DMS53 treated with DMSO at 0.1 percent for 48 hours (cell line): ENCODE results near the gene SPPL3.
"Not testable (repeated sequence)": the region's sequence is repeated elsewhere in the genome, so short reads cannot be mapped to it uniquely, and the experiment has no call there.

Experiments used
- DNase-seq: peaks from one replicate; lab custom pipeline; 2025; ENCODE audit not compliant: unreplicated experiment; lab: John Stamatoyannopoulos, UW

SPPL3 gene

GRCh38 chr12:120821878-120822277 is 82.3 kb downstream of the SPPL3 start:
- no peak for DNase-seq

GRCh38 chr12:120820884-120821510 is 83.2 kb downstream of the SPPL3 start:
- no peak for DNase-seq

GRCh38 chr12:120818416-120818815 is 85.7 kb downstream of the SPPL3 start:
- no peak for DNase-seq

GRCh38 chr12:120817559-120818330 is 86.4 kb downstream of the SPPL3 start:
- no peak for DNase-seq

- no peak for DNase-seq
Observed at GRCh38 chr12:120816363-120816762, 87.8 kb downstream of the SPPL3 start.

- no peak for DNase-seq
Observed at GRCh38 chr12:120814903-120815429, 89.2 kb downstream of the SPPL3 start.

GRCh38 chr12:120814203-120814902 is 89.8 kb downstream of the SPPL3 start:
- no peak for DNase-seq

- DNase-seq = no peak
Observed at GRCh38 chr12:120813588-120814153, 90.5 kb downstream of the SPPL3 start.

GRCh38 chr12:120810021-120810420 is 94.1 kb downstream of the SPPL3 start:
- DNase-seq = no peak

- DNase-seq = no peak
Observed at GRCh38 chr12:120804428-120804827, 99.7 kb downstream of the SPPL3 start.

GRCh38 chr12:120801146-120801545 is 103.0 kb downstream of the SPPL3 start:
- DNase-seq = no peak

- DNase-seq = no peak
Observed at GRCh38 chr12:120800665-120801064, 103.5 kb downstream of the SPPL3 start.

- no peak for DNase-seq
Observed at GRCh38 chr12:120799243-120800045, 104.7 kb downstream of the SPPL3 start.

GRCh38 chr12:120798696-120799095 is 105.5 kb downstream of the SPPL3 start:
- DNase-seq = no peak

GRCh38 chr12:120797677-120798642 is 106.2 kb downstream of the SPPL3 start:
- DNase-seq = no peak

- DNase-seq = no peak
Observed at GRCh38 chr12:120795441-120796178, 108.5 kb downstream of the SPPL3 start.

GRCh38 chr12:120793357-120793756 is 110.8 kb downstream of the SPPL3 start:
- no peak for DNase-seq

- not testable (repeated sequence) for DNase-seq
Observed at GRCh38 chr12:120792456-120792855, 111.7 kb downstream of the SPPL3 start.

- DNase-seq = no peak
Observed at GRCh38 chr12:120791669-120792176, 112.4 kb downstream of the SPPL3 start.
